K562 (cell line): Measurements from ENCODE around the gene USP48. TPM values are rescaled to one million over a fixed set of nuclear protein-coding genes. Genes with fewer than 3 reads are reported as not detected.

Source experiments
- ATAC-seq: fragments of 200-7000 bp; cut with Tn5 transposase; 3 replicates; pipeline ENCODE4 v1.9.1; 2020; ENCODE audit warnings: moderate library complexity
- BruUV-seq: library from RNA; stranded (reverse); fragments of 400-500 nt; replicated peaks from 2 replicates; lab custom pipeline; 2021; lab: Mats Ljungman, UMichigan
- CTCF ChIA-PET: fragments of 300-600 bp; formaldehyde crosslinking; extraction: SDS; loops from one replicate; lab custom pipeline; 2021; ENCODE audit warnings: low intra/inter-chr PET ratio; lab: Yijun Ruan, JAX
- POLR2A ChIA-PET: fragments of 300-600, 350-650 bp; sonication (Branson Sonifier 250); formaldehyde crosslinking; extraction: SDS; loops from one replicate; lab custom pipeline; 2021; ENCODE audit warnings: antibody characterized with exemption, inconsistent platforms; lab: Yijun Ruan, JAX
- DNase-seq, 4 experiments: peaks; one replicate each; pipeline versions ENCODE4 v3.0.0 to v3.0.0-alpha.2; 2011 to 2018; ENCODE audit warnings: low spot score in 3 of 4, mixed read lengths in 3 of 4; ENCODE audit errors: extremely low read depth in 1 of 4
- FAIRE-seq: peaks from 2 replicates; lab custom pipeline; 2011; peaks lifted over from hg19 to GRCh38; lab: Jason Lieb, UNC
- H2AFZ ChIP-seq: 2 replicates; pipeline ENCODE4 v1.6.0; 2011; ENCODE audit warnings: low read depth, low read length, control low read depth, inconsistent platforms
- H3K27ac ChIP-seq: fragments of 200-600 bp; 3 replicates; pipeline ENCODE4 v1.8.0; 2011; ENCODE audit warnings: low read depth, mild to moderate bottlenecking, control low read depth, inconsistent platforms, low read length, moderate library complexity, mixed read lengths; ENCODE audit errors: extremely low read depth
- H3K27me3 ChIP-seq, 2 experiments: fragments of 300-600 bp in 1 of 2; 2 replicates in 1 of 2; 3 replicates in 1 of 2; pipeline versions ENCODE4 v1.6.0 to v1.8.0; 2011; ENCODE audit warnings: inconsistent platforms in 2 of 2, low read length in 2 of 2, mild to moderate bottlenecking in 1 of 2, mixed read lengths in 1 of 2, moderate library complexity in 1 of 2; ENCODE audit not compliant: control insufficient read depth in 2 of 2, insufficient read depth in 2 of 2
- H3K36me3 ChIP-seq: fragments of 300-600 bp; 3 replicates; pipeline ENCODE4 v1.8.0; 2011; ENCODE audit warnings: mild to moderate bottlenecking, low read length, inconsistent platforms; ENCODE audit not compliant: control insufficient read depth, insufficient read depth
- H3K4me1 ChIP-seq, 2 experiments: fragments of 200-600 bp in 1 of 2; replicated peaks in 1 of 2; 2 replicates in 1 of 2; 3 replicates in 1 of 2; pipeline versions ENCODE4 v1.5.1 to v1.8.0; 2011; ENCODE audit warnings: inconsistent platforms in 2 of 2, low read length in 2 of 2, mild to moderate bottlenecking in 1 of 2, mixed read lengths in 1 of 2, moderate library complexity in 1 of 2; ENCODE audit not compliant: control insufficient read depth in 2 of 2, insufficient read depth in 2 of 2
- H3K4me2 ChIP-seq: 2 replicates; pipeline ENCODE4 v1.6.1; 2011; ENCODE audit warnings: low read length, control low read depth, inconsistent platforms, mixed read lengths; ENCODE audit not compliant: insufficient read depth
- H3K4me3 ChIP-seq: fragments of 200-600 bp; sonication (generic), shearing (Covaris generic); 2 replicates; pipeline ENCODE4 v1.5.1; 2016; ENCODE audit warnings: control low read depth, inconsistent platforms
- H3K79me2 ChIP-seq: fragments of 200-600 bp; 3 replicates; pipeline ENCODE4 v1.8.0; 2011; ENCODE audit warnings: low read length, inconsistent platforms; ENCODE audit not compliant: control insufficient read depth, insufficient read depth
- H3K9ac ChIP-seq, 2 experiments: 2 replicates each; pipeline versions ENCODE4 v1.6.0 to v1.6.1; 2011; ENCODE audit warnings: low read depth in 2 of 2, low read length in 2 of 2, control low read depth in 1 of 2, inconsistent platforms in 1 of 2, mild to moderate bottlenecking in 1 of 2, mixed read lengths in 1 of 2; ENCODE audit not compliant: insufficient read depth in 1 of 2
- H3K9me1 ChIP-seq: one replicate; pipeline ENCODE4 v1.6.0; 2011; ENCODE audit warnings: inconsistent platforms, mild to moderate bottlenecking, low read length, moderate library complexity; ENCODE audit not compliant: control insufficient read depth, insufficient read depth
- H3K9me3 ChIP-seq: replicated peaks from 2 replicates; pipeline ENCODE4 v1.5.1; 2011; ENCODE audit warnings: low read depth, low read length, inconsistent platforms; ENCODE audit not compliant: control insufficient read depth, insufficient read depth
- H4K20me1 ChIP-seq: replicated peaks from 2 replicates; pipeline ENCODE4 v1.6.1; 2011; ENCODE audit warnings: low read length, inconsistent platforms, mixed read lengths; ENCODE audit not compliant: control insufficient read depth, insufficient read depth
- BRF1 ChIP-seq: IDR thresholded peaks from 3 replicates; pipeline ENCODE4 v1.6.1; 2011; ENCODE audit warnings: borderline replicate concordance, mild to moderate bottlenecking; ENCODE audit not compliant: insufficient read length; ENCODE audit errors: extremely low read depth
- CAMTA2 ChIP-seq: fragments of 250-450 bp; sonication (Bioruptor Pico); conservative IDR thresholded peaks from 2 replicates; pipeline ENCODE4 v1.5.1; 2022
- CEBPB ChIP-seq: fragments of 450-650 bp; IDR thresholded peaks from 2 replicates; pipeline ENCODE4 v1.6.1; 2016; ENCODE audit warnings: missing genetic modification characterization, missing compliant biosample characterization
- CTBP1 ChIP-seq: fragments of 450-650 bp; IDR thresholded peaks from 2 replicates; pipeline ENCODE4 v1.6.1; 2016; ENCODE audit warnings: borderline replicate concordance
- FUS ChIP-seq: fragments of 200-400 bp; formaldehyde crosslinking; optimal IDR thresholded peaks from 2 replicates; pipeline ENCODE3; 2017; ENCODE audit warnings: low read depth, low read length
- HDAC1 ChIP-seq, 2 experiments: fragments of 450-650 bp; IDR thresholded peaks; 2 replicates each; pipeline ENCODE4 v1.6.1; 2016 to 2017; ENCODE audit warnings: inconsistent platforms in 1 of 2, mild to moderate bottlenecking in 1 of 2, moderate library complexity in 1 of 2
- SMARCA4 ChIP-seq: fragments of 450-650 bp; IDR thresholded peaks from 2 replicates; pipeline ENCODE4 v1.6.1; 2016
- SRSF1 ChIP-seq: fragments of 200-400 bp; formaldehyde crosslinking; IDR thresholded peaks from 2 replicates; pipeline ENCODE4 v1.6.1; 2017; ENCODE audit warnings: mild to moderate bottlenecking, low read depth, low read length, moderate library complexity
- STAT5A ChIP-seq: IDR thresholded peaks from 2 replicates; pipeline ENCODE4 v1.6.1; 2012; ENCODE audit warnings: low read length, inconsistent platforms, borderline replicate concordance
- ZNF408 ChIP-seq: fragments of 250-450 bp; sonication (Bioruptor Pico); IDR thresholded peaks from 2 replicates; pipeline ENCODE4 v1.4.0; 2020; ENCODE audit warnings: low read depth, mild to moderate bottlenecking, moderate library complexity
- ZNF696 ChIP-seq: fragments of 250-450 bp; sonication (Bioruptor Pico); conservative IDR thresholded peaks from 2 replicates; pipeline ENCODE4 v1.4.0; 2020; ENCODE audit warnings: mild to moderate bottlenecking, moderate library complexity
- ZNF707 ChIP-seq: fragments of 250-450 bp; sonication (Bioruptor Pico); conservative IDR thresholded peaks from 2 replicates; pipeline ENCODE4 v1.8.0; 2022; ENCODE audit warnings: inconsistent platforms, mild to moderate bottlenecking, moderate library complexity
- WGBS: fragments of 100-300 bp; shearing (Covaris generic); methylation state at CpG from one replicate; pipeline ENCODE4 v1.1.6; 2016; ENCODE audit warnings: low coverage, mixed read lengths; ENCODE audit not compliant: insufficient coverage; ENCODE audit errors: missing lambda C conversion rate; 5-methylcytosine and 5-hydroxymethylcytosine counted together
- in situ Hi-C: fragments of 300-500 bp; cut with MboI; formaldehyde crosslinking; loops from 4 replicates; pipeline ENCODE4 v1.15.0; 2018; ENCODE audit warnings: inconsistent platforms, mixed read lengths
- intact Hi-C: fragments of 100-400 bp; cut with micrococcal nuclease; formaldehyde crosslinking; loops from 2 replicates; pipeline ENCODE4 v1.14.2; 2022
- polyA plus RNA-seq, 8 experiments: library from polyadenylated mRNA; depleted of rRNA in 4 of 8; stranded (reverse) in 5 of 8; unstranded in 3 of 8; fragments of >200 nt; fragmentation: Nextera tagmentation in 2 of 8; fragmentation: Illumina TruSeq in 1 of 8; extraction: Ambion mirVana in 2 of 8; extraction: Trizol in 1 of 8; gene quantifications; 2 replicates each; pipeline versions ENCODE4 v1.2.1 to v1.2.3, GENCODE V29; 2011 to 2014; ENCODE audit warnings: inconsistent platforms in 1 of 8, missing spikeins in 1 of 8
- total RNA-seq, 7 experiments: library from RNA; depleted of rRNA in 6 of 7; stranded (reverse); fragments of >200 nt in 6 of 7; fragmentation: Illumina TruSeq in 2 of 7; extraction: Trizol in 2 of 7; gene quantifications; 2 replicates each; pipeline versions ENCODE4 v1.2.1 to v1.2.3, GENCODE V29; 2011 to 2021; ENCODE audit warnings: low replicate concordance in 1 of 7
- TF ChIP-seq, protein P1 (sequence below): fragments of 250-450 bp; sonication (Bioruptor Pico); IDR thresholded peaks from 2 replicates; pipeline ENCODE4 v1.9.0; 2021; ENCODE audit warnings: mild to moderate bottlenecking, inconsistent platforms

USP48 gene
- total and polyA plus RNA-seq, 9 of the 15 experiments (the other 6 are each of a cell fraction or from before 2014, with no cell fraction given): 23.3 to 123 (median 106) TPM

DNA sequence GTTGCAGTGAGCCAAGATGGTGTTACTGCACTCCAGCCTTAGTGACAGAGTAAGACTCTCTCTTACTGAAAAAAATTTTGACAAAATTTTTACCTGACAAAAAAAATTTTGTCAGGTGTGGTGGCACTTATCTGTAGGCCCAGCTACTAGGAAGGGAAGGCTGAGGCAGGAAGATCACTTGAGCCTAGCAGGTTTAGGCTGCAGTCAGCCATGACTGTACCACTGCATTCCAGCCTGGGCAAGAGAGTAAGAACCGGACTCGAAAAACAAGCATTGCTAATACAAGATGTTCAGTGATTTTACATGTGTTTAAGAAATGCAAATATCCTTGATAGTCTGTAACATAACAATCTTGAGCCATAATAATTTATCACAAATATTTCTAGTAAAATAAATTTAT, 46.9 kb downstream of the USP48 start:
- WGBS: 97% methylated on average over 2 of the region's 2 CpGs
- Histone ChIP-seq H2AFZ (no peak overlapping the region), H3K9ac (no peak overlapping the region), H3K4me2 (no peak overlapping the region), H3K4me1 (no peaks in the 10 kb centered on the region), H4K20me1 (no peaks in the 10 kb centered on the region), H3K9me1 (no peaks in the 10 kb centered on the region), H3K4me3 (no peak overlapping the region), H3K27ac (no peak overlapping the region), H3K36me3 (peaks cover 88% of the 10 kb centered on the region), H3K79me2 (no peaks in the 10 kb centered on the region; the same call in 2 of the 3 replicates), H3K27me3 (no peaks in the 10 kb centered on the region), H3K9me3 (no peaks in the 10 kb centered on the region)
- ATAC-seq (no peak), FAIRE-seq (no peak), DNase-seq (no peak)
- intact Hi-C loops (no loop called here), in situ Hi-C loops (no loop called here)
- CTCF ChIA-PET: no interaction called here
- POLR2A ChIA-PET: no interaction called here
- no peak for TF ChIP-seq ZNF696 (CRISPR knock-in tag)
- no peak for TF ChIP-seq BRF1
- no peak for TF ChIP-seq STAT5A
- TF ChIP-seq HDAC1 (IDR thresholded peaks at IDR 0.05): no peak
- no TSS peak for BruUV-seq

DNA sequence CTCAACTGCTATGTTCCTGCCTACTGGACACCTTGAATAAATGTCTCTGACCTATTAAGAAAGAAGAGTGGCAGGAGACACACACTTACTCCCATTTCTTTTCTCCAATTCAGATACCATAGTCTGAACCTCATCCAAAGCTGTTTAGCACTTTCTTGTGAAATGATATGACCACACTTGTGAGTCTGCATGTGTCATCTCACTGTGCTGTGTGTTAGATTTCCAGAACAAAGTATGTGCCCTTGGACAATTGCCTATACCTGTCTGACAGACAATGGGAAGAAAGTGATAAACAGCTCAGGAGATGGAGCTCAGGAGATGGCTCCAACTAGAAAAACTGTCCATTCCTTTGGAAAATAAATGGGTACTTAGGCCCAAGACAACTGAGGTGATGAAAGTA, 48.4 kb downstream of the USP48 start:
- Histone ChIP-seq H3K9me1 (no peaks in the 10 kb centered on the region), H3K4me2 (no peak overlapping the region), H3K9me3 (no peaks in the 10 kb centered on the region), H3K4me3 (no peak overlapping the region), H3K9ac (no peak overlapping the region), H2AFZ (no peak overlapping the region), H3K4me1 (no peaks in the 10 kb centered on the region), H3K27ac (no peak overlapping the region), H4K20me1 (no peaks in the 10 kb centered on the region), H3K27me3 (no peaks in the 10 kb centered on the region), H3K79me2 (no peaks in the 10 kb centered on the region; the same call in 2 of the 3 replicates), H3K36me3 (peaks cover 85% of the 10 kb centered on the region)
- no TSS peak for BruUV-seq
- CTCF ChIA-PET: no interaction called here
- no peak for FAIRE-seq
- DNase-seq: no peak
- intact Hi-C loops: no loop called here
- POLR2A ChIA-PET: interaction anchor here (0.7 to 1.9 kb wide), 8 partner anchors 9 to 75 kb away, joined by 3 to 7 read pairs (median 4); no protein-coding TSS in a partner anchor
- in situ Hi-C loops: no loop called here
- TF ChIP-seq ZNF408 (no peak), CEBPB (tag) (no peak), SRSF1 (no peak), CAMTA2 (CRISPR knock-in tag) (no peak), BRF1 (no peak), CTBP1 (no peak), SMARCA4 (no peak), FUS (no peak), ZNF707 (CRISPR knock-in tag) (no peak)
- TF ChIP-seq, protein P1, sequence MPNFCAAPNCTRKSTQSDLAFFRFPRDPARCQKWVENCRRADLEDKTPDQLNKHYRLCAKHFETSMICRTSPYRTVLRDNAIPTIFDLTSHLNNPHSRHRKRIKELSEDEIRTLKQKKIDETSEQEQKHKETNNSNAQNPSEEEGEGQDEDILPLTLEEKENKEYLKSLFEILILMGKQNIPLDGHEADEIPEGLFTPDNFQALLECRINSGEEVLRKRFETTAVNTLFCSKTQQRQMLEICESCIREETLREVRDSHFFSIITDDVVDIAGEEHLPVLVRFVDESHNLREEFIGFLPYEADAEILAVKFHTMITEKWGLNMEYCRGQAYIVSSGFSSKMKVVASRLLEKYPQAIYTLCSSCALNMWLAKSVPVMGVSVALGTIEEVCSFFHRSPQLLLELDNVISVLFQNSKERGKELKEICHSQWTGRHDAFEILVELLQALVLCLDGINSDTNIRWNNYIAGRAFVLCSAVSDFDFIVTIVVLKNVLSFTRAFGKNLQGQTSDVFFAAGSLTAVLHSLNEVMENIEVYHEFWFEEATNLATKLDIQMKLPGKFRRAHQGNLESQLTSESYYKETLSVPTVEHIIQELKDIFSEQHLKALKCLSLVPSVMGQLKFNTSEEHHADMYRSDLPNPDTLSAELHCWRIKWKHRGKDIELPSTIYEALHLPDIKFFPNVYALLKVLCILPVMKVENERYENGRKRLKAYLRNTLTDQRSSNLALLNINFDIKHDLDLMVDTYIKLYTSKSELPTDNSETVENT (CRISPR knock-in tag): no peak
- no peak for ATAC-seq
